NT2/D1 (cell line): ENCODE measurements around the gene FAM118B.

Source experiments
- YY1 ChIP-seq: IDR thresholded peaks from 2 replicates; pipeline ENCODE4 v1.6.1; 2011; ENCODE audit not compliant: insufficient read length, insufficient read depth
- ZNF274 ChIP-seq: IDR thresholded peaks from 2 replicates; pipeline ENCODE4 v1.6.1; 2011; ENCODE audit warnings: mild to moderate bottlenecking, low read depth, low read length

DNA sequence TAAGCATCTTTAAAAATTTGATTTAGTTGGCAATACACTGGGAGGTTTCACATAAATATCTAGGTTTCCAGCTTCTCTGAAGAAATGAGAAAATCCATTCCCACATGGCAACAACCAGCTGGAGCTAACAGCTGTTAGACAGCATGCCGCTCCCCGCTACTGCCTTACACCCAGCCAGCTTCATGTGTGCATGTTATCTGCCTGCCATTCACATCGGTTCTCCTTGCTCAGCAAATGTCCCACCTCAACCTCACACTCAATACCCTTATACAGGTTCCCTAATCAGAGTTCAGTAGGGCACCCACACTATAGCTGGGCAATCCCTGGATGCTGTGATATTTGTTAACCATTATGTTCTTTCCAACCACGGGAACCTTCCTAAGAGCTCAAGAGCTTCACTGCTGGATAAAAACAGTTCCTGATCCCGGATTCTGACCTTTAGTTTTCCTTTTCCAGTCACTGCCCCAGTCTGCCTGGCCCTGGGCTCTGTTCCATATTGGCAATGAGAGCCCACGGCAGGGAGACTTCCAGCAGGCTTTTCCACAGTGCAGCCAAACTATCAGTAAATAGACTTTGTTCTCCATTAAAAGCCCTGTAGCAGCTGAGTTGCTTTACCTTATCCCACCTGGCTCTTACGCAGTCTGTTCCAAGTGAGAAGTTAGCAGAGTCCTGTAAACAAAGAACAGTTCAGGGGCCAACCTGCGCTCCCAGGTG, 8.8 kb upstream of the FAM118B start:
- TF ChIP-seq YY1 (no peak), ZNF274 (no peak)
